GM19240 (cell line): Measurements from ENCODE around the gene VPS8.

Experiments
- DNase-seq: peaks from one replicate; pipeline ENCODE4 v3.0.0; 2011; ENCODE audit warnings: low spot score; ENCODE audit not compliant: insufficient read length

The VPS8 gene

DNA sequence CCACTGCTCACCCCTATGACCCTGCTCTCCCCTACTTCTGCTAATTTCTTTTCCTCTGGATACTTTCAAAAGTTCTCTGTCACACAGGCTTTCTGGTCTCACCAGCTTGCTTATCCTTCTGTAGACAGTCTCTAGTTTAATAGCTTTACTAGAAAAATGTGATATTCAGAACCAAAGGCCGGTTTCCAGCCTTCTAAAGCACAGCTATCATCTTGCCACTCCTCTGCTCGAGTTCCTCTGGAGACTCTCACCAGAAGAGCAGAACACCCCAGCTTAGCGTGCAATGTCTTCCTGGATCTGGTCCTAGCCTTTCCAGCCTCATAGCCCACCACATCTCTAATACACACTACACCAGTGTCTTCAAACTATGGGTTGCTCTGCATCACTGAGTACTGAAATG lies 1.8 kb upstream of the VPS8 start:
- DNase-seq = no peak

DNA sequence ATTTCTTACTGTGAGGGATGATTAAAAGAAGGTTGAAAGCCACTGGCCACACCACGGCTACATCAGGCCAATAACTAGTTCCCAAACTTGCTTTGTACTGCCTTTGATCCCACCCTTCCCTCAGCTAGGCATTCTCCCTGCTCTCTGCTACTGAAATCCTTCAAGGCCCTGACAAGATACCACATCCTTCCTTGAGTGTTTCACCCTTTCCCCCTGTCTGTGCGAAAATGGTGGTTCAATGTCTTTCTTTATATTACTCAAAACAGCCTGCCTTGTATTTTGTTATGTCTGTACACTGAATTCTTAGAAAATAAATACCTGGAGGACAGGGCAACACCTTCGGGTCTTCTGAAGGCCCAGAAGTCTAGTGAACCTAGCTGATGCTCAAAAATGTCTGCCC lies 932 bp upstream of the VPS8 start:
- no peak for DNase-seq

DNA sequence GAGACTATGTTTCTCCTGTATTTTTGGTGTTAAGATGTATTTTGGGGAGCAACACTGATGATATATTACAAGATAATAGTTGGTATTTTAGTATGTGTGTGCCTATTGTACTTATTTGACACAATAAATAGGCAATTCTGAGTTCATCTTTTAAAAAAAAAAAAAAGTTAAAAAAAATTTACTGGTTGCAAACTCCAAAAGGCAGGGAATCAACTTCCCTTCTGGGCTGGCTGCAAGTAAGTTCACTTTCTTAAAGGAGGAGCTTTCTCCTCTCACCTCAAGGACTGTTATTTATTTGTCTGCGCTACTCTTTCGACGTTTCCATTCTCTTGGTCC lies 335 bp upstream of the VPS8 start:
- DNase-seq = no peak

DNA sequence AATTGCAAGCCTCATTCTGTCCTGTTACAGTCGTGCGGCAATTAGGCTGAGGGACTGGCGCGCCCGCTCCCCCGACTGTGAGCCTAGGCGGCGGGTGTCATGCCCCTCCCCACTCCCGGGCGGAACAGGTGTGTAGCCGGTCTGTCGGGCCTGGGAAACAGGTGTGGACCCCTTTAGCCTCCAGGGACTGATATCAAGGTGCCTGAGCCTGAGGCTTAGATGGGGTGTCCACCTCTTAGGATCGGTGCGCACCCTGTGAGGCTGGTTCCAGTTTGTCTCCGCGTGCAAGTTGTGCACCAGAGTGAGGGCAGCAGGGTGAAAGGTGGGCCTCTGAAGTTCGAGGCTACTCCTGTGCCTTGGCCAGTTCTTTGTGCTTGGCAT lies 686 bp downstream of the VPS8 start:
- DNase-seq = no peak

DNA sequence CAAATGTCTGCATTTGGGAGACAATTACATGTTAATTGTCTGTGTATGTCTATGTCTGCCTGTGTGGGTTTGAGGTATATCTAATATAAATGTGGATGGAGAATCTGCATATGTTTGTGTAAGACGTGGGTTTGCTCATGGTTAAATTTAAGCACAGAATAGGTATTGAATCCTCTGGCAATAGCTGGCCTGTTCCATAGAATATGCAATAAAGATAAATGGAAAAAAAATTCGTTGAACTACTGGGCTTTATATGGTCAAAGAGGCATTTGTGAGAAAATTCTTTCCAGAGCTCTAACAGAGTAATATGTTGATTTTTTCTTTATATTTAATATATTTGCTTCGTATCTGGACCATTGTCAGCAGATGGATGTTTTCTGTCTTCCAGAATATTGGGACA lies 1.4 kb downstream of the VPS8 start:
- no peak for DNase-seq

DNA sequence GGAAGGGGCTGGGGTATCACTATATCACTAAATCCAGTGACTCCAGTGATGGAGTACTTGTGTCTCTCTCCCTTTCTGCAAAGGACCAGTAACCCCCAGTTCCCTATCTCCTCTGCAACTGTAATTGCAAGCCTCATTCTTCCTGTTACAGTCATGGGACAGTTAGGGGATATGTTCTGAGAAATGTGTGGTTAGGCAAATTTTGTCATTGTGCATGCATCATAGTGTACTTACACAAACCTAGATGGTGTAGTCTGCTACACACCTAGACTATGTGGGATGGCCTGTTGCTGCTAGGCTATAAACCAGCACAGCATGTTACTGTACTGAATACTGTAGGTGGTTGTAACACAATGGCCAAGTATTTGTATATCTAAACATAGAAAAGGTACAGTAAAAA lies 2.2 kb downstream of the VPS8 start:
- no peak for DNase-seq

DNA sequence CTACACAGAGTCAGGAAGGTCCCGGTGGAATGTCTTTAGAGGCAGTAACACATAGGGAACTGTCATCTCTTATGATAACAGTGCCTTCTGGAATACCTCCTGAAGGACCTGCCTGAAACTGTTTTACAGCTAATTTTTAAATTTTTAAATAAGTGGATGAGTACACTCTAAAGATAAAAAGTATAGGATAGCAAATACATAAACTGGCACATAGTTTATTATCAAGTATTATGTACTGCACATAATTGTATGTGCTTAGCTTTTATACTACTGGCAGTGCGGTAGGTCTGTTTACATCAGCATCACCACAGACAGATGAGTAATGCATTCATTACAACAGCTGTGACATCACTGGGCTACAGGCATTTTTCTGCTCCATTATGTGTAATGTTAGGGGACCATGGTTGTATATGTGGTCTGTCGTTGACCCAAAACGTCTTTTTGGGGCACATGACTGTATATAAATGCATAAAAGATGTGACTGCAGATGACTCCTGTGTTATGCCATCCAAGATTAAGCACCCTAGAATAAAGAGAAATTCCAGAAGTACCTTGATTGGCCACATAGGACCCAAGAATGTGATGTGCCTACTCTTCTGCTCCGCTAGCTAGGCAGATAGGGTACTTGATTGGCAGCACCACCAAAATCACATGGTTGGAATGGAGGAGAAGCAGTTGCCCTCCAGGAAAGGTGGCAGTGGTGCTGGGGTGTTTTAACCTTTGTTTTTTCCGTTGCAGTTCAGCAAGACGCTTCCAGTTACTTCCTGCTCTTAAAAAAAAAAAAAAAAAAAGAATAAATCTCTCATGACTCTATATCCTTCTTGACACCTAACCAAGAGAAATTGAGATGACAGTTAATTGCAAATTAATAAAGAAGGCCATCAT lies 3.3 kb downstream of the VPS8 start:
- no peak for DNase-seq

DNA sequence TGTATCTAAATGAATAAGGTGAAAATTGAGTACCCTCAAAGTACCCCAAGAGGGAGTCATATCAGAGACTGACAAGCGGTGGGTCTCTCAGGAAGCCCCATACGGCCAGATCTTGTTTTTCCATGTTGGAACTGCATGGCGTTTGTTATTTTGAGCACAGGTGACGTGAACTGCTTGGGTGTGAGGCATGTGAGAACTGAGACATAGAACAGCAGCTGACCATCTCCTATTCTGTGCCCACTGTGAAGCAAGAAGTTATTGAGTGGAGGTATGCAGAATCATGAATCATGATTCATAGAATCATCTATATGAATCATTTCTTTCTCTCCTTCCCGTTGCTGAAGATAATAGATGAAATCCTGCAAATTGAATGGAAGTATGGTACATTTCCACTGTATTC lies 4.6 kb downstream of the VPS8 start:
- DNase-seq = no peak

DNA sequence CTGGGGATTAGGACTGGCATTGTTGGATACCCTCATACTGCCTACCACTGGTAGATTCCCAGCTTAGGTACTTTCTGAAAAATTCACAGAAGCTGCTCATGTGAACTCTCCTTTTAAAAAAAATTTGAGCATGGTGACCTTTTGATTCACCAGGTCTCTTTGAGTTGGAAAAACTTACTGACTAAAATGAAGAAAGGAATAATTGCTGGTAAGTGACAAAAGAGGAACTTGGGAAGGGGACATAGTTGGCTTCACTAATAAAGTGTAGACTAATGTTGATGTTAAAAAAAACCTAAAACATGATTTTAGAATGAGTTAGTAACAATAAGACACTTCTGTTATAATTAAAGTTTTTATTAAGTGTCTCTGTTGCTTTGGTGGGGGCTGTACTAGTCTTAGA lies 8.6 kb downstream of the VPS8 start:
- DNase-seq = no peak

DNA sequence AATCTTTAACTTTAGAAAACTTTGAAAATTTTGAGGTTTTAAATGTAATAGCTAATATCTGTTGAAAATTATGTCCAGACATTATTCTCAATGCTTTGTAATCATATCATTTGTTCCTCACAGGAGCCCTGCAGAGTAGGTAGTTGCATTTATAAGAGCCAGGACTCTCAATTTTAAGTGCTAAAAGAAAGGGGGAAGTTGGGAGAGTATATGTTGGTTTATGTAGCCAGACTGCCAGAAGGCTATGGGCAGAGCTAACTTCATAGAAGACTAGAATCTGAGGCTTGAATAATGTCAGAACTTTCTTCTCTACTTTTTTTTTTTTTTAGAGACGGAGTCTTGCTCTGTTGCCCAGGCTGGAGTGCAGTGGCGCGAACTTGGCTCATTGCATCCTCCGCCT lies 9.1 kb downstream of the VPS8 start:
- DNase-seq = no peak

DNA sequence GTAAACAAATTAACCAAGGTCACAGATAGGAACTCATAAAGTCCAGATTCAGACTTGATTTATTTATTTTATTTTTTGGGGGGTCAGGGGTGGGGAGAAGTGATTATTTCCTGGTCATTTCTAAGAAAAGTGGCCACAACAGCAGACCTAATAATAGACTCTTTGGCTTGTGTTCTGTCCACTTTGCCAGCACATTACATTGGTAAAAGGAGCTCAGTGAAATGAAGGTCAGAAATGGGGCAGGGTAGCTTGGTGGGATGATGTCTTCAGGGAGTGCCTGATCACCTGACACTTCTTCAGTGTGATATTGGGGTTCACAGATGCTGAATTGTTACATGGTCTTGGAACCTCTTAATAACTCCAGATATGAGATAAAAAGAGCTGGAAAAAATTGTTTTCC lies 10.1 kb downstream of the VPS8 start:
- no peak for DNase-seq

DNA sequence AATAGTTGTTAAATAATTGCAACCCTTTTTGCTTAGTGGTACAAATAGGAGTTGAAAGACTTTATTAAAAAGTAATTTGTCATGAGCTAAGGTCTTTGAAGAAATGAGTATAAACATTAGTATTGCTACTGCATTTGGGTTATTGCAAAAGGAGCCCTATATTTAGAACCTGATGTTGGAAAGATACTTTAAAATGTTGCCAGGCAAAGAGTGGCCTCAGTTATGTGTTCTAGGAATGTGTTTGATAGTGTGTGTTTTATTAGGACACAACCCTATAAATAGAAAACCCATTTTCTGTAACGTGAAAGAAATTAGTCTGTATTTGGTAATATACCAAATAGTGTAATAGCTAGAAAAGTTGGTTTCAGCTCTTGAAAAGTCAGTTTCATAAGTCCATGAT lies 10.7 kb downstream of the VPS8 start:
- no peak for DNase-seq

DNA sequence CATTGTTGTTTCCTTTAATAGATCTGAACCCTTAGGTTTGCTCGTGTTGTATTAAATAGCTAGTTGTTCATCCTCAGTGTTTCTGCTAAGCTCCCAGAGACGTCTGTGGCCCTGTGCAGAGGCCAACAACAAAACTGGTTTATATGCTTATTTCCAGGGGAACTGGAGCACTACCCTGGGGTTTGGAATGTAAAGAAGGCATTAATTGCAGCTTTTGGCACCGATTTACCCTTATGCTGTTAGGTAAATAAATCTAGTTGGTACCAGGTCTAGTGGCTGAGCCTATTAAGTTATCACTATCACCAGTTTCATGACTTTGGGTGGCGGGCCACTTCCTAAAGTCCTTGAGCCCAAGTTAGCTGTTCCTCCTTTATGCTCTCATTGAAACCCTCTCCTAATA lies 12.0 kb downstream of the VPS8 start:
- no peak for DNase-seq

DNA sequence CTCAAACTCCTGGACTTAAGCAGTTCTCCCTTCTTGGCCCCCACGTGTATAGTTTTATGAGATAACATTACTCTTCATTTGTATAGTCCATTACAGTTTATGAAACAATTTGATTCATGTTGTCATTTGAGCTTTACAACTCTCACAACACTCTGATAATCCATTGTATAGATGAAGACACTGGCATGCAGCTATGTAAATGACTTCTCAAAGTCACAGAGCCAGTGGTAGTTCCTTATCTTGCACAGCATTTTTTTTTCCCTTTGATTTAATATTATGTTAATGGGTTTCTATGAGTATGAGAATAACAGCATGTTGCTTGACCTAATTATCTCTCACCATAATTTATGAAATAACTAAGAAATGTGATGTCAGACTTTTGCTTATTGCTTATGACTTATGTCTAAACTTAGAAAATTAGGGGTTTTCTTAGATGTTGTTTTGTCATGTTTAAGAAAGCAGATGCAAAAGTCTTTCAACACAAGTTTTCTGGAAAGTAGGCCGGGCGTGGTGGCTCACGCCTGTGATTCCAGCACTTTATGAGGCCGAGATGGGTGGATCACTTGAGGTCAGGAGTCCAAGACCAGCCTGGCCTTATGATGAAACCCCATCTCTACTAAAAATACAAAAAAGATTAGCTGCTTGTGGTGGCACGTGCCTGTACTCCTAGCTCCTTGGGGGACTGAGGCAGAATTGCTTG lies 13.3 kb downstream of the VPS8 start:
- no peak for DNase-seq

DNA sequence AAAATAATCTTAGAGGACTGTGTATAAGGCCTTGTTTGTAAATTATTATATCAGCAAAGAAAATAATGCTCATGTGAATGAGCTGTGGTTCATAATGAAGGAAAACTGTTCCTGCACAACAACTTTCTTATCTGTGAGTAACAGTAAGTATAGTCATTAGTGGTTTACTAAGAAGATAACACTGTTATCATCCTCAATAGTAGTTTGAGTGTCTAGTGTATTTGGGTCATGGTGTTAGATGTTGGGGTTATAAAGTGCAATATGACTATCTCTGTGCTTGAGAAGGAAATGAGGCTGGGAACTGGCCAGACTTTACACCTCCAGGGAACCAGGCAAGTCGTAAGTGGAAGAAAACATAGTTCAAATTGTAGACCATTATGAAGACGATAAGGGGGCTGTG lies 15.6 kb downstream of the VPS8 start:
- no peak for DNase-seq

DNA sequence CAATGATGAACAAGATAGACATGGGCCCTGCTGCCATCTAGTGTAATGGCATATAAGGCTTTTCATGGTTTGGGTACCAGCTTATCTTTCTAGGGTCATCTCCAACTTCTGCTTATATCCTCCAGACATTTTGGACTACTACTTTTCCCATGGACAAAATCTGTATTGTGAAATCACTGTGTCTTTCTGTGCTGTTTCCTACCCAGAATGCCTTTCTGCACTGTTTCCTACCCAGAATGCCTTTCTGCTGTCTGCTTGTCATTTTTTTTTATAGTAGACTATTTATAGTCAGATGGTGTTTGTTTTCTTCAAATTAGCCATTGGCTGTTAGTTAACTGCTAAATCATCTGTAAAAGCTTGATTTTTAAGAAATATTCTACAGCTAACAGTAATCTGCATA lies 20.1 kb downstream of the VPS8 start:
- no peak for DNase-seq

DNA sequence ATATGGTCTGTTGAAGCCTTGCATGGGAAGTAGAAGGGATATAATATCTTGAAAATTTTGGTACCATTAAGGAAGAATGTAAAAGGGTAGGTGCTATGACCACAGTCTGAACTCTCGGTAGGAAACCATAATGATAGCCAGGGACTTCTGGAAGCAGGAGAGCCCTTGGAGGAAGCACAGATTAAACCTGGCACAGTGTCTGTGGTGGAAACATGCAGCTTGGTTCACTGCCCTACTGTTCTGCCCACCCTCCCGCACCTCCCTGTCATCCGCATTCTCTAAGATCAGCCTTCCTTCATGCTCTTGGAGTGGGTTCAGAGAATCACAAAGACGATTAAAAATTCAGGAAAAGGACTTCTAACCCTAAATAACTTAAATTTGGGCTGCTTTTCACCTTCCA lies 20.9 kb downstream of the VPS8 start:
- no peak for DNase-seq

DNA sequence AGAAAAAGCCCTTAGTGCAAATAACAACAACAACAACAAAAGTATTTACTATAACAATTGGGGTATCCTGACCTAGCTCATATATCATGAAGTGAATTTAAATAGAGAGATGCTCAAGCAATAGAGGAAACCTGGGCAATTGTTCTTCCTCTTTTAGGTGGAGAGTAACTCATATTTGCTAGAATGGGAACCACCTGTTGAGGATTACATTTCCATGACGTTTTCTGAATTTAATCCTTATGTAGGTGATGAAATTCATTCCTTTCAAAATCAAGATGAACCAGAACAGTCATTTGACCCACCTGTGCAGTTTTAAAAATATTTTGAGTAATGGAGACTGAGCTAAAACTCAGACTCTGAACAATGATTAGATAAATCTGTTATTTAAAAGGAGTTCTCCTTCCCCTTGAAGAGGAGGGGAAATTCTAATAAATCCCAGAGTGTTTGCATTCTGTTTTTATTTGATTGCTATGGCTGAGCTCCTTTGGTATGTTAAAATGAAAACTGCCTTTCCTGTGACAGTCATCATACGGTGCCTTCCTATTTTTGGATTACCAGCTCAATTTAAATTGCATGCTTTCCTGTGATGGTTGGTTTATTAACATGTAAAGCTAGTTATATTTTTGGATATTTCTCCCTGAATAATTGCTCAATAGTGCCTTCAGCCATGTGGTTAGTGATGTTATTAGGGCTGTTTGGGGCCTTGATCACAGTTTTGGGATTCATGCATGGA lies 24.3 kb downstream of the VPS8 start:
- DNase-seq = no peak

DNA sequence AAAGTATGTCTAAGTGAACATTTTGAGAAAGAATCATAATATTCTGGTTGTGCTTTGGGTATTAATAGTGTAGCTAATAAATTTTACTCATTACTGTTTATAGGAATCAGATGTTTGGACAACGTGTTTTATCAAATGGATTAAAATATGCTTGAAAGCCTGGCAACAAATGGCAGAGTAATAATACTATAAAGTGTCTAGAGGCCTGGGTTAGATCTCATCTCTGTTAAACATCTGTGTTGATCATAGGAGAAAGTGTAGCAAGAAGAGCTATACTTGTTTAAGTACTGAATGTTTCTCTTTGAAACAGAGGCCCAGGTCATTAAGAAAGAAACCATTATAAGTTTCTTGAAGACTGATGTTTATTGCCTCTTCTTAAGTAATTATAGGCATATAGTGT lies 30.5 kb downstream of the VPS8 start:
- DNase-seq = no peak

DNA sequence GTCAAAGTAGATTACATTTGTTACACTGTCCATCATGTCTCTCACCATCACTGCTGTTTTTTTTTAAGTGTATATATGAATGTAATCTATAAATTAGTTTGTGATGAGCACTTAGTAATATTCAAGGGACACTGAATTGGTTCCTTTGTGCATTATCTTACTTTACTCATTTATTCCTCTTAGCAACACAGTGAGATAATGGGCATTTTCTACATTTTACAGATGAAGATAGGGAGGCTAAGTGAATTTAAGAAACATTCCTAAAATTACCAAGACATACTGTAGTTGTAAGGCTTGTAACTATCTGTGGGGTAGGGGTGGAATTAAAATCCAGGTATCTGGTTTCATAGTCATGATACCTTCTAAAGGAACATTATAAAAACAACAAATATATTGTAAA lies 33.9 kb downstream of the VPS8 start:
- DNase-seq = no peak

DNA sequence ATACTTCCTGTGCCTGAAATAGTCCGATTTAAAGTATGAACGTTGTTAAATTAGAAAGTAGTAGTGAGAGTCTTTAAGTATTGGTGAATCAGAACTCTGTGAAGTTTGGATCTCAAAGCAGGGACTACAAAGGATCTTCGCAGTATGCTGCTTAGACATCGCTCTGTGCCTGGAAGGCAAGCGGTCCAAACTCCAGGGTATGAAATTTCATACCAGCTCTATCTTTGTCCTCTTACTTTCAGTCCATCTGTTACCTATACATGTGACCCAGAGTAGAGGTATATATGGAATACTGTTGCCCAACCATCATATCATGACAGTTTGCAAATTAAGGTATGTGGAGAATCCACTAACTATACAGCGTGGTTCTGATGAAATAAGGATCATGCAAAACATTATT lies 34.5 kb downstream of the VPS8 start:
- DNase-seq = no peak

DNA sequence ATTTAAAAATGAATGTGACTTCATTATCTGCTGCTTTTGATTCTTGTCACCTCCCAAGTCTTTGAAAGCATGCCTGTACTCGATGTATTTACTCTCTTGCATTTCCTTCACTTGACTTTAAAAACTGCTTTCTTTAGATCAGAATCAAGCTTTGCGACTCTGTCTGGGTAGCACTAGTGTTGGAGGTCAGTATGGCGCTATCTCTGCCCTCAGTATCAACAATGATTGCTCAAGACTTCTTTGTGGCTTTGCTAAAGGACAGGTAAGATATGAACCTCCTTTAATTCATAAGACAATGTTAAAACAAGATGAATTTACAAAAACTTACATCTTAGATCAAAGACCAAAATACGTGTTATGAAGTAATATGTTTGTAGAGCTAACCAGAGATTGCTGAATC lies 37.0 kb downstream of the VPS8 start:
- DNase-seq = no peak

DNA sequence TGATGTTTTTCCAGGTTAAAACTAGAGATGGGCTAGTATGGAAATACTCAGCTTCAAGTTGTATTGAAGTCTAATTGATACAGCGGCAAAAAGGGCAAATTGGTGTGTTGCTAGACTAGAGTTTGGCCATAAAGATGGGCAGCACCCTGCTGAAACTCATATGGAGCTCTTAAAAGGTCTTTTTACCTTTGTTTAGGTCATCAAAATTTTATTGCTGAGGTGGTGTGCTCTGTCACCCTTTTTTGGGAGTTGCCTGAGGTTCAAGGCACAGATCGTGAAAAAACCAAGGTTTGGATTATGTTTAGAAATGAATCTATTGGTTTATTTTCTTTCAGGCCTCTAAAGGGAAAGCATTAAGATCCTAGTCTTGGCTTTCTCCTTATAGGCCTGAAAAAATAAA lies 38.2 kb downstream of the VPS8 start:
- DNase-seq = no peak
